H9 (cell line): ENCODE measurements around the gene AURKB. TPM values are rescaled to one million over a fixed set of nuclear protein-coding genes. Genes with fewer than 3 reads are reported as not detected.

Experiments used
- DNase-seq: peaks from one replicate; pipeline ENCODE4 v3.0.0-alpha.2; 2017
- H2AFZ ChIP-seq: one replicate; pipeline ENCODE4 v1.6.1; 2013; ENCODE audit warnings: mild to moderate bottlenecking, low read length, control low read depth, moderate library complexity
- H2AK5ac ChIP-seq: 2 replicates; pipeline ENCODE4 v1.6.1; 2013; ENCODE audit warnings: low read length, control low read depth, mixed read lengths; ENCODE audit not compliant: insufficient read length
- H2BK120ac ChIP-seq: one replicate; pipeline ENCODE4 v1.6.1; 2013; ENCODE audit warnings: low read depth, mild to moderate bottlenecking, low read length, control low read depth, inconsistent platforms; ENCODE audit not compliant: poor library complexity, severe bottlenecking
- H2BK12ac ChIP-seq: 2 replicates; pipeline ENCODE4 v1.6.1; 2013; ENCODE audit warnings: low read length, control low read depth, mixed read lengths, low read depth; ENCODE audit not compliant: insufficient read length
- H2BK15ac ChIP-seq: 2 replicates; pipeline ENCODE4 v1.6.1; 2013; ENCODE audit warnings: low read depth, low read length, control low read depth
- H2BK20ac ChIP-seq: one replicate; pipeline ENCODE4 v1.6.1; 2013; ENCODE audit warnings: low read depth, mild to moderate bottlenecking, low read length, control low read depth, inconsistent platforms; ENCODE audit not compliant: poor library complexity, severe bottlenecking
- H2BK5ac ChIP-seq: 2 replicates; pipeline ENCODE4 v1.6.1; 2013; ENCODE audit warnings: low read length, control low read depth, mixed read lengths; ENCODE audit not compliant: insufficient read length
- H3K14ac ChIP-seq: 2 replicates; pipeline ENCODE4 v1.6.1; 2013; ENCODE audit warnings: low read length, control low read depth; ENCODE audit not compliant: insufficient read depth
- H3K18ac ChIP-seq: 2 replicates; pipeline ENCODE4 v1.6.1; 2013; ENCODE audit warnings: low read depth, mild to moderate bottlenecking, mixed read lengths, low read length, control low read depth; ENCODE audit not compliant: insufficient read length
- H3K23ac ChIP-seq: 2 replicates; pipeline ENCODE4 v1.6.1; 2013; ENCODE audit warnings: low read length, control low read depth, mixed read lengths, low read depth; ENCODE audit not compliant: insufficient read length
- H3K23me2 ChIP-seq: 2 replicates; pipeline ENCODE4 v1.6.1; 2013; ENCODE audit warnings: low read depth, mild to moderate bottlenecking, mixed read lengths, low read length, control low read depth; ENCODE audit not compliant: insufficient read length, poor library complexity, severe bottlenecking
- H3K27ac ChIP-seq: 2 replicates; pipeline ENCODE4 v1.5.1; 2013; ENCODE audit warnings: low read length, control low read depth, mixed read lengths, low read depth; ENCODE audit not compliant: insufficient read length
- H3K27me3 ChIP-seq: 2 replicates; pipeline ENCODE4 v1.6.1; 2013; ENCODE audit warnings: low read length, control low read depth, inconsistent platforms; ENCODE audit not compliant: insufficient read depth
- H3K4ac ChIP-seq: 2 replicates; pipeline ENCODE4 v1.6.1; 2013; ENCODE audit warnings: low read depth, mild to moderate bottlenecking, control low read depth, inconsistent platforms, low read length, moderate library complexity
- H3K4me1 ChIP-seq: 2 replicates; pipeline ENCODE4 v1.6.1; 2013; ENCODE audit warnings: low read length, control low read depth, inconsistent platforms; ENCODE audit not compliant: insufficient read depth
- H3K4me2 ChIP-seq: 2 replicates; pipeline ENCODE4 v1.6.1; 2013; ENCODE audit warnings: low read length, control low read depth, mixed read lengths; ENCODE audit not compliant: insufficient read length, insufficient read depth
- H3K56ac ChIP-seq: 2 replicates; pipeline ENCODE4 v1.6.1; 2013; ENCODE audit warnings: low read depth, mild to moderate bottlenecking, mixed read lengths, low read length, control low read depth; ENCODE audit not compliant: insufficient read length
- H3K79me1 ChIP-seq: 2 replicates; pipeline ENCODE4 v1.6.1; 2013; ENCODE audit warnings: low read depth, mild to moderate bottlenecking, moderate library complexity, low read length, control low read depth, inconsistent platforms; ENCODE audit not compliant: insufficient read depth, poor library complexity, severe bottlenecking
- H3K79me2 ChIP-seq: 2 replicates; pipeline ENCODE4 v1.6.1; 2013; ENCODE audit warnings: low read length, control low read depth, inconsistent platforms; ENCODE audit not compliant: insufficient read depth
- H3K9ac ChIP-seq: 2 replicates; pipeline ENCODE4 v1.6.1; 2013; ENCODE audit warnings: low read length, control low read depth, mixed read lengths; ENCODE audit not compliant: insufficient read length; ENCODE audit errors: extremely low read depth
- H3K9me3 ChIP-seq: one replicate; pipeline ENCODE4 v1.6.1; 2013; ENCODE audit warnings: low read depth, low read length, inconsistent platforms; ENCODE audit not compliant: control insufficient read depth
- H3T11ph ChIP-seq: one replicate; pipeline ENCODE4 v1.6.1; 2013; ENCODE audit warnings: mild to moderate bottlenecking, low read length, control low read depth, inconsistent platforms
- H4K20me1 ChIP-seq: one replicate; pipeline ENCODE4 v1.6.1; 2013; ENCODE audit not compliant: control insufficient read depth, insufficient read length, insufficient read depth
- H4K5ac ChIP-seq: 2 replicates; pipeline ENCODE4 v1.6.1; 2013; ENCODE audit warnings: low read depth, mild to moderate bottlenecking, mixed read lengths, low read length, control low read depth; ENCODE audit not compliant: insufficient read length
- H4K8ac ChIP-seq: replicated peaks from 2 replicates; pipeline ENCODE4 v1.6.1; 2013; ENCODE audit warnings: low read length, control low read depth, mixed read lengths, low read depth; ENCODE audit not compliant: insufficient read length
- H4K91ac ChIP-seq: 2 replicates; pipeline ENCODE4 v1.6.1; 2013; ENCODE audit warnings: low read depth, mild to moderate bottlenecking, moderate library complexity, mixed read lengths, low read length, control low read depth; ENCODE audit not compliant: insufficient read length
- H3K27ac Mint-ChIP-seq, 3 experiments: 2 replicates in 2 of 3; 3 replicates in 1 of 3; pipeline ENCODE4 v1.8.0; 2020 to 2021; ENCODE audit warnings: mixed read lengths in 3 of 3, mild to moderate bottlenecking in 1 of 3, moderate library complexity in 1 of 3
- H3K27me3 Mint-ChIP-seq: 2 replicates; pipeline ENCODE4 v1.8.0; 2021; ENCODE audit warnings: low read depth, mild to moderate bottlenecking, moderate library complexity, mixed read lengths
- H3K36me3 Mint-ChIP-seq, 3 experiments: 2 replicates in 2 of 3; 3 replicates in 1 of 3; pipeline ENCODE4 v1.8.0; 2020 to 2021; ENCODE audit warnings: low read depth in 3 of 3, mixed read lengths in 3 of 3; ENCODE audit not compliant: insufficient read depth in 1 of 3
- H3K4me1 Mint-ChIP-seq, 2 experiments: 2 replicates each; pipeline ENCODE4 v1.8.0; 2020; ENCODE audit warnings: mixed read lengths in 2 of 2
- H3K4me3 Mint-ChIP-seq, 2 experiments: 2 replicates in 1 of 2; 3 replicates in 1 of 2; pipeline ENCODE4 v1.8.0; 2020 to 2021; ENCODE audit warnings: mild to moderate bottlenecking in 2 of 2, mixed read lengths in 2 of 2, moderate library complexity in 1 of 2
- H3K9me3 Mint-ChIP-seq, 2 experiments: 2 replicates in 1 of 2; 3 replicates in 1 of 2; pipeline ENCODE4 v1.8.0; 2020; ENCODE audit warnings: mild to moderate bottlenecking in 2 of 2, mixed read lengths in 2 of 2, moderate library complexity in 1 of 2
- CTCF ChIP-seq: fragments of 200-600 bp; sonication (generic); conservative IDR thresholded peaks from 3 replicates; pipeline ENCODE4 v1.8.0; 2021; ENCODE audit warnings: antibody characterized with exemption, mild to moderate bottlenecking
- WGBS: extraction: QIAGEN DNeasy Blood & Tissue Kit; methylation state at CpG from one replicate; pipeline ENCODE4 v1.1.7; 2013; ENCODE audit warnings: missing lambda C conversion rate, low lambda C conversion rate, mixed read lengths; ENCODE audit not compliant: insufficient read length; ENCODE audit errors: extremely low coverage; 5-methylcytosine and 5-hydroxymethylcytosine counted together
- total RNA-seq: library from RNA; stranded (reverse); gene quantifications from 2 replicates; pipeline ENCODE4 v1.2.1, GENCODE V29; 2021

The AURKB gene
- total RNA-seq, 1 experiment from 2014 or later: 171 TPM

- Histone ChIP-seq H2BK20ac (no peak overlapping the region), H2AK5ac (no peak overlapping the region), H3K23ac (no peak overlapping the region), H3K4me1 (peaks cover 7% of the 10 kb centered on the region; the same call in 1 of the 2 replicates), H2AFZ (peak overlapping the region; percentile 4), H3K4ac (no peak overlapping the region), H3K9ac (peak overlapping the region; percentile 50), H4K91ac (no peak overlapping the region), H3K9me3 (no peaks in the 10 kb centered on the region), H3K27ac (no peak overlapping the region), H3K79me2 (no peaks in the 10 kb centered on the region), H3K79me1 (no peaks in the 10 kb centered on the region), H4K5ac (no peak overlapping the region), H2BK5ac (no peak overlapping the region), H3K56ac (no peak overlapping the region), H2BK12ac (no peak overlapping the region), H2BK120ac (no peak overlapping the region), H3K4me2 (peak overlapping the region; percentile 99), H3K27me3 (peaks cover 2% of the 10 kb centered on the region; the same call in 1 of the 2 replicates), H3K23me2 (peaks cover 19% of the 10 kb centered on the region), H3K14ac (no peak overlapping the region; the same call in 1 of the 2 replicates), H3K18ac (no peak overlapping the region), H4K20me1 (peaks cover 3% of the 10 kb centered on the region), H4K8ac (no peak overlapping the region), H2BK15ac (no peak overlapping the region), H3T11ph (no peak overlapping the region)
- peak; percentile 92 for DNase-seq
- H3K4me3 Mint-ChIP-seq: no peak overlapping the region
- no CpG with 5 or more reads among the region's 44 CpGs for WGBS
- H3K27ac Mint-ChIP-seq: no peak overlapping the region
- H3K36me3 Mint-ChIP-seq: no peaks in the 10 kb centered on the region; a peak in 1 of 7 replicates
- H3K9me3 Mint-ChIP-seq: no peaks in the 10 kb centered on the region
- no peak for TF ChIP-seq CTCF
- peaks cover 9% of the 10 kb centered on the region for H3K27me3 Mint-ChIP-seq
- peaks cover 10 to 13% of the 10 kb centered on the region in 2 experiments for H3K4me1 Mint-ChIP-seq
Observed at GRCh38 chr17:8185582-8186445, 24.6 kb downstream of the AURKB start.
